HG03354 (cell line): Measurements from ENCODE around the gene CLTCL1.
"Not testable (repeated sequence)": the region's sequence is repeated elsewhere in the genome, so short reads cannot be mapped to it uniquely, and the experiment has no call there.

Experiments
- ATAC-seq: cut with Tn5 transposase; IDR thresholded peaks from one replicate; pipeline ENCODE4 v1.9.1; 2021; ENCODE audit warnings: mild to moderate bottlenecking; ENCODE audit not compliant: unreplicated experiment, poor library complexity, severe bottlenecking

Gene CLTCL1

DNA sequence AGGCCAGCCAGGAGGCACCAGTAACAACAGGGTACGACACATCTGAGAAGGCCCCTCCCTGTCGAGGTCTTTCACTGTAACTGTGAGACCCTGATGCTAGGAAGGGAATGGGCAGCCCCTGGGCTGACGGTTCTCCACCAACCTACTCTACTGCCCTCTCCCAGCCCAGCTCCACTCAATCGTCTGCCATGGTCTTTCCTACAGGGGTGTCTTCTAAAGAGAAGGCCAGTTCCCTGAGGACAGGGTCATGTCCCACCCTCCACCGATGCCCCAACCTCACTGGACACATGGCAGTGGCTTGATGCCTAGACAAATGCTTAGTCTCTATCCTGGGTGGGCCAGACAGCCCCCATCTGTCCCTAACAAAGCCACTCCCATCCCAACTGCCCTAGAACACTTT lies 67.0 kb downstream of the CLTCL1 start:
- no peak for ATAC-seq

DNA sequence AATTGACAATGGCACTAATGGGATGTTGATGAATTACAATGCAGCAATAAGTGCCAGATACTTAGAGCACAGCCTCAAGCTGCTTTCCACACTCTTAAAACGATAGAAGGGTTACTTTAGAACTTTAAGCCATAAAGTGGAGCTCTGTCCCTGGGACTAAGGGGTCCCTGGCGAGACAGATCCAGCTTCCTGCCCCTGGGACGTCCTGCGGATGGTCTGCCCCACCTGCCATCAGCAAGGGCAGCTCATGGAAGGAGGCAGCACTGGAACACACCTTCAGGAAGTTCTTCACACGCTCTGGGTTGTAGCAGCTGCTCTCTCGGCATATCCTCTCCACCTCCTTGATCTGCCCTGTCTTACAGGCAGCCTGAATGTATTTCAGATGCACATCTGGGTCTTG lies 67.9 kb downstream of the CLTCL1 start:
- no peak for ATAC-seq

DNA sequence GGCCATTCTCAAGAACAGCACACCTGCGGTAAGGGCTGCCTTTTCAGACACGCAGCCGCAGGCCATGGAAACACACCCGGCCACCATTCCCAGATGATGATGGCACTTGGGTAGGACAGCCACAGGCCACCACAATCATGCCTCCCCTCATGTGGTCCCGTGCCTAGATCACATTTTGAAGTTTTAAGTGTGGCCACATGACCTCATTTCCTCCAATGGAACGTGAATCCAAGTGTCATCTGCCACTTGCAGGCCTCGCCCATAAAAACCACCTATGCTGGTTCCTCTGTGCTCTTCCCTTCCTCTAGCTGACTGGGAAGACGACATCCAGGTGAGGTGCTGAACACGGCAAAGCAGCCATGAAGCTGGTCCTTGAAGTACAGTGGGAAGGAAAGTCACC lies 68.4 kb downstream of the CLTCL1 start:
- ATAC-seq: no peak

DNA sequence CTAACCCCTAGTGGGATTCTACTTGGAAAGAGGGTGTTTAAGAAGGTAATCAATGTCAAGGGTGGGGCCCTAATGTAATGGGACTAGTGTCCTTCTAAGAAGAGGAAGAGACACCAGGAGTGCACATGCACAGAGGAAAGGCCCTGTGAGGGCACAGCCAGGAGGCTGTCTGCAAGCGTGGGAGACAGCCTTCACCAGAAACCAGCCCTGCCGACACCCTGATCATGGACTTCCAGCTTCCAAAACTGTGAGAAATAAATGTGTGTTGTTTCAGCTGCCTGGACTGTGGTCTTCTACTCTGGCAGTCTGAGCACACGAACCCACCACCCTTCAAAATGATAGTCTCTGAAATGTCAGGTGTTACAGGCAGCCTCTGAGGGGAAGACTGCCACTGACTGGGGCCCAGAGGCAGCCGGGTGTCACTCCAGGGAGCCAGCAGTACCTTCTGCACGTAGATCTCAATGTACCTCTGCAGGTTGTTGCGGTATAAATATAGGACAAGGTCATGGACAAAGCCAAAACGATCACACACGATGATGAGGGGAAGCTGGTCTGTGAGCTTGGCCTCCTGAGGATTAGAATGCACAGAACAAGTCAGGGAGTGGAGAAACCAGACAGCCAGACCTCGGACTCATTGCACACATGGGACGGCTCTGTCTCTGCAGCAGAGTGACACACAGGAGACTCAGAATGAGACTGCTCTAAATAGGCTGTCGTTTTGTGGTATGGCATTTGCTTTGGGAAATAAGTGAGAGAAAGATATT lies 69.1 kb downstream of the CLTCL1 start:
- no peak for ATAC-seq

DNA sequence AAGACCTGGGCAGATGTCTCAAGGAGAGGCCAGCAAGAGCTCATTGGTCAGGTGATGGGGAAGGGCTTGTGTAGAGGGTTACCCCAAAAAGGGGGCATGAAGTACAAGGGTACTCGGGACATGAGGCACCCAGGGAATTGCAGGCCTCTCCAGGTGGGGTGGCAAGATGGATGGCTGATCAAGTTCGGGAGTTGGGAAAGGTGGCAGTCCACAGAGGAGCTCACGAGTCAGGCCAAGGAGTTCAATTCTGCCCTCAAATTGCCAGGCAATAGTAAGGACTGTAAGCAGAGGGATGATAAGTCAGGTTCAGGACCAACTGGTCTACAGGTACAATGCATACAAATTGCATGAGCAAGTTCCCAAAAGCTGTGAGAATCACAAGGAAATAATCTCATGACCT lies 70.7 kb downstream of the CLTCL1 start:
- ATAC-seq: no peak

DNA sequence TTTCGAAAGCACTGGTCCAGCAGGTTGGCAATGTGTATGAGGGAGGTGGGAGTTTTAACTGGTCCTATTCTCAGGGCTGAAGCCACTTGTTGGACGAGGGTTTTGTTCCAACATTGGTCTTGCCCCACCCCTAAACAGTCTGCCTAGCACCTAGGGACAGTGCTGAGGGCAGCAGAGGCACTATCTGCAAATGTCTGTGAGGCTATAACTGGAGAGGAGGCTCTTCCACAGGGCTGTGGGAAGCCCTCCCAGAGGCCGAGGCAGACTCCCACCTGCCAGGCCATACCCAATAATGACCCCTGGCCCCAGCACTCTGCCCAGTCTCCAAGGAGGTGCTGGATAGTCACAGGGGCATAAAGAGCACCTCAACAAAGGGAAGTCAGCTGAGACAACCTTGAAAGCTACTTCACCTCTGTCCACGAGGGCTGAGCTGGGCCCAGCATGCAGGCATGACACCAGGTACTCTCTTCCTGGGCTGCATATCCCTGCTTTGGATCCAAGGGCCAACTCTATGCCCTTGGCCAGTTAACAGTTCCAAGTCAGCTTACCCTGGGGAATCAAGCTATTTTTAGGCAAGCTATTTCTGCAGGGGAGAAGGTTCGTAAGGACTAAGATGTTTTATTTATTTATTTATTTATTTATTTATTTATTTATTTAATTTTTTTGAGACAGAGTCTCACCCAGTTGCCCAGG lies 72.8 kb downstream of the CLTCL1 start:
- ATAC-seq: no peak

DNA sequence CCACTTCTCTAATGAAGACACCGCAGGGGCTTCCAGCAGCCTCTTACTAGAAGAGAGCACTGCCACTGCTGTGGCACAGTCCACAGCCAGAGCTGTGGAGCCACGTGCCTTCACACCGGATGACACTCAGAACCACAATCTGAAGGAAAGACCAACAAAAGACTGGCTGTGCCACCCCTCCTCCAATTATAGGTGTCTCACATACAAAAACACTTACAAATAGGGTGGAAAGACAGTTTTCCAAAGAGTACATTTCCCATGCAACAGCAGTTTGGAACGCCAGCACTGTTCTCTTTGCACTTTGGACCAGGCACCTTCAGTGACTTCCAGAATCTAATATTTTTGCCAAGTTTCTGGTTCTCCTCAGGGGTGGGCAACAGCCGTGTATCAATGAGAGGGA lies 74.9 kb downstream of the CLTCL1 start:
- no peak for ATAC-seq

DNA sequence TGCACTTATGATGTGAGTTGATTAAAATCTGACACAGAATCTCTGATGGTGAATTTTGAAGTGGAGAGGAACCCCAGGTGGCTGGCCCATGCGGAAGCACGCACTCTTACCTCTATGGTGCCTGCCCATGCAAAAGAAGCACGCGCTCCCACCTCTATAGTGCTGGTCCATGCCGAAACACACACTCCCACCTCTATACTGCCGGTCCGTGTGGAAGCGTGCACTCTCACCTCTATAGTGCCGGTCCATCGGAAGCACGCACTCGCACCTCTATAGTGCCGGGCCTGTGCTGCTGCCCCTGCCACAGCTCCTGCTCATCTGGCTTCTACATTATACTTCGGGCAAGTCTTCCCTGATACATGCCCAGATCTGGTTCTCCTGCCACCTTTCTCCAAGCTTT lies 76.2 kb downstream of the CLTCL1 start:
- ATAC-seq: no peak

DNA sequence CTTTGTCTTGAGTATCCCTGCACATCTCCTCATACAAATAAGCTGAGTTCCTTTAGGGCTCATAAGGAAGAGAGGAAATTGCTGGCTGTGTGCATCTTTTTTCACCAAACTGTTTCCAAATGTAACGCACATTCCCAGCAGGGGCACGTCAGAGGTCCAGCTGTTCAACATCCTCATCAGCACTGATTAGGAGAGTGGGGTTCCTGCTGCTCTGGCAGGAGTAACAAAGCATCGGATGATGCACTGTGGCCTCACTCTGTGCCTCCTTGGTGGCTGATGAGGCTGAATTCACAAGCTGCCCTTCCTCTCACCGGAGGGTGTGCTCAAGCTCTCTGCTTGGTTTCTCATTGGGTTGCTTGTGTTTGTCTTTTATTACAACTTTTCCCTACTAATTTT lies 77.4 kb downstream of the CLTCL1 start:
- no peak for ATAC-seq

DNA sequence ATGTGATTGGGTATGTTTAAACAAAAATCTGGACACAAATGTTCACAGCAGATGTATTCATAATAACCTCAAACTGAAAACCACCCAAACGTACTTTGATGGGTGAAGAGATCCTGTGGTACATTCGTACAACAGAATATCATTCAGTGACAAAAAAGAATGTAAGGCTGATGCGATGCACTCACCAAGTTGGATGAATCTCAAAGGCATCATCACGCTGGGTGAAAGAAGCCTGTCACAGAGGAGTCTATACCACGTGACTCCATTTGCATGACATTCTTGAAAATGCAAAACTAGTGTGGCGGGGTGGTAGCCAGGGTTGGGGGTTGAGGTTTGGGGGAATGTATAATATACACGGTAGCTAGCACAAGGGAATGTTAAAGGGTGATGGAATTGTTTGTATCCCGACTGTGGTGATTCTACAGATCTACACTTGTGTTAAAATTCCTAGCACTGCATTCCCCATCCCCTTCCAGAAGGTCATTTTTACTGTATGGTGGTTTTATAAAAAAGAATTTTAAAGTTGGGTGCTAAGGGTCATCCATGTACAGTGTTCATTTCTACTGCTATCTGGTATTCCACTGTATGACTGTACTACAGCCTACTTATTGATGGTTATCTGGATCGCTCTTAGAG lies 78.0 kb downstream of the CLTCL1 start:
- ATAC-seq: no peak

DNA sequence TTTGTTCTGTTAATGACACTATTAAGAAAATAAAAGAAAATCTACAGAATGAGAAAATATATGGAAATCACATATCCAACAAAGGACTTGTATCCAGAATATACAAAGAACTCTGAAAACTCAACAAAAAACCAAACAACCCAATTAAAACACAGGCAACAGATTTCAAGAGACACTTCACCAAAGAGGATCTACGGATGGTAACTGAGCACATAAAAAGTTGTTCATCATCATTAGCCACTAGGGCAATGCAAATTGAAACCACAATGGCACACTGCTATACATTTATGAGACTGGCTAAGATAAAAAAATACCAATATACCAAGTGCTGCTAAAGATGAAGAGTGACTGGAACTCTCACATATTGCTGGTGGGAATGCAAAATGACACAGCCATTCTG lies 78.5 kb downstream of the CLTCL1 start:
- ATAC-seq: no peak

DNA sequence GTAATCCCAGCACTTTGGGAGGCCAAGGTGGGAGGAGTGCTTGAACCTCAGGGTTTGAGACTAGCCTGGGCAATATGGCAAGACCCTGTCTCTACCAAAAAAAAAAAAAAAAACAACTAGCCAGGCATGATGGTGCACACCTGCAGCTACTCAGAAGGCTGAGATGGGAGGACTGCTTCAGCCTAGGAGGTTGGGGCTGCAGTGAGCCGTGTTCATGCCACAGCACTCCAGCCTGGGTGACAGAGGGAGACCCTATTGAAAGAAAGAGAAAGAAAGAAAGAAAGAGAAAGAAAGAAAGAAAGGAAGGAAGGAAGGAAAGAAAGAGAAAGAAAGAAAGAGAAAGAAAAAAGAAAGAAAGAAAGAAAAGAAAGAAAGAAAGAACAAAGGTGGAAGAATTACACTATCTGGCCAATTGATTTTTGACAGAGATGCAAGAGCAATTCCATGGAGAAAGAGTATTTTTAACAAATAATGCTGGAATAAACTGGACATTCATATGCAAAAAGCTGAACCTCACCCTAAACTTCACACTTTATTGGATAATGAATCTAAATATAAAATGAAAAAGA lies 79.1 kb downstream of the CLTCL1 start:
- no peak for ATAC-seq

DNA sequence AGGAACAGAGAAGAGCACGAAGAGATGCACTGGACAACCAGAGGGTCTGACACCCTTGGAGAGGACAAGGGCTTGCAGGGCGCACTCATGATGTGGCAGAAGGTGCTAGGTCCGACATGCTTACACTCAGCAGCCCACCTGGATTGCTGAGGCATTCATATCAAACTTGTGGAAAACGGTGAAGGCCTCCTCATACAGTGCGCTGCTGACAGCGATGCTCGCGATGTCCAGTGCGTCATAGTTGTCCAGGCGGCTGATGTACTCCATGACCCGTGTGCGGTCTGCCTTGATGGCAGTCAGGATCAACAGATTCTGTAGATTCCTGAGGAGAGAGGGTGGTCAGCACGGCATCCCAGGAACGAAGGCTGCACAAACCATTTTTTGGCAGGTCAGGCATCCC lies 81.3 kb downstream of the CLTCL1 start:
- no peak for ATAC-seq

DNA sequence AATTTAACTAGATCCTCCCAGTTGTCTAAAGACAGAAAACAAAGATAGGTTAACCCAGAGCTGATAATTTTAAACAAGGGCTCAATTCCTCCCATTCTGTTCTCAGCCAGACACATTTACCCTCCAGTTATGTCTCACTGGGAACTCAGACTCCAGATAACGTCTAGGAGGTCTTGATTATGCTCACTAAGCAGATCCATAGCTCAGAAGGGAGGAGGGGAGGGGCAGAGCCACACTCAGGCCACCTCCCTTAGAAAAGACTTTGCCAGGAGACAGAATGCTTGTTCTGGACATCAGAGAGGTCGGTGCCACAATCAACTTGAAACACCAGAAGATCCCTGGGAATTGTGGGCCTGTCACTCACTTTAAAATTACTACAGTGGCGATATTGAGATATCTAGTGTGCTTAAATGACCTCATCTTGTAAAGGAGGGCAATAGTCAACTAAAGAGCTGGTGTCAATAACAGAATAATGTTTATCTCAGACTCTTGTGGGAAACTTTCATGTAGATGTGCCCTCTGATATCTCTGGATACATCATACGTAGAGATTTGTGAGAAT lies 83.2 kb downstream of the CLTCL1 start:
- ATAC-seq: no peak

DNA sequence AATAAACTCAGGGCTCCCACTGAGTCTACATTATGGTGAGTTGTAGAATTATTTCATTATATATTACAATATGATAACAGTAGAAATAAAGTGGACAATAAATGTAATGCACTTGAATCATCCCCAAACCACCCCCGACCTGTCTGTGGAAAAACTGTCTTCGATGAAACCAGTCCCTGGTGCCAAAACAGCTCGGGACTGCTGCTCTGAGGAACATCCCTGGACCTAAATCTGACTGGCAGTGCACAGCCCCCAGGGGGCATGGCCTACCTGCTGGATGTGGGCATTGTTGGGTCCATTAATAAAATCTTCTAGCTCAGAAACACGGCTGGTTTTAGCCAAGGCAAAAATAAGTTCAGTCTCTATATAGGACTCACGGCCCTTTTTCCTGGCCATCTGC lies 83.6 kb downstream of the CLTCL1 start:
- ATAC-seq: no peak

DNA sequence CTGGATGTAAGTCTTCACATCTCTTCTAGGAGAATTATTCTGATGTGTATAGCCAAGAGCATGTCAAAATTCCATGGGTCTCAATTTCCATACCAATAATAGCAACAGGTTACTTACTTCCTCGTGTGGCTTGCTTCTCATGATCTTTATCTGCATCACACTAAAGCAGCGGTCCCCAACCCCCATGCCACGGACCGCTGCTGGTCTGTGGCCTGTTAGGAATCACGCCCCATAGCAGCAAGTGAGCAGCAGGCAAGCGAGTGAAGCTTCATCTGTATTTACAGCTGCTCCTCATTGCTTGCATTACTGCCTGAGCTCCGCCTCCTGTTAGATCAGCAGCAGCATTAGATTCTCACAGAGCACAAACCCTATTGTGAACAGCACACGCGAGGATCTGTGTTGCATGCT lies 84.1 kb downstream of the CLTCL1 start:
- no peak for ATAC-seq

DNA sequence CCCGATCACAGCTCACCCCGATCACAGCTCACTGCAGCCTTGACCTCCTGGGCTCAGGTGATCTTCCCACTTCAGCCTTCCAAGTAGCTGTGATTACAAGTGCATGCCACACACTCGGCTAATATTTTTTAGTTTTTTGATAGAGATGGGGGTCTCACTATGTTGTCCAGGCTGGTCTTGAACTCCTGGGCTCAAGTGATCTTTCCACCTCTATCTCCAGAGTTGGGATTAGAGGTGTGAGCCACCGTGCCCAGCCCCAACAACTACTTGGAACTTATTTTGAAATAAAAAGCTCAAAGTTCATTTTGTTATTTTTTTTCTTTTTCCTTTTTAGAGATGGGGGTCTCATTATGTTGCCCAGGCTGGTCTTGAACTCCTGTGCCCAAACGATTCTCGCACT lies 85.2 kb downstream of the CLTCL1 start:
- ATAC-seq: no peak

DNA sequence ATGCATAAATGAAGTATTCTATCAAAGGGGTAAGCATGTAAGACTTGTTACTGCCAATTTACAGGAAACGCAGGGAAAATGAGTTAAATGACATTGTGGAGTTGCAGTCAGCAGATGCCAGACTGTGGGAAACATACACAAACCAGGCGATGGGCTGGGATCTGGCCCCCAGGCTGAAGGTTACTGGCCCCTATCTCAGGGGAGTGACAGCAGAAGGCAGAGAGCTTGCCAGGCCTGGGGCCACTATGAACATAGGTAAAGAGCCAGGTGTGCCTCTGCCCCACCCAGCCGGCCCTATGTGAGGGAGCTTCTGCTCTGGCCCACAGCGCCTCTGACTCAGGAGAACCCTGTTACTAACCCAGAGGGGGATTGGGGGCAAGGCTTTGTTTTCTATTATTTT lies 86.9 kb downstream of the CLTCL1 start:
- ATAC-seq: no peak

DNA sequence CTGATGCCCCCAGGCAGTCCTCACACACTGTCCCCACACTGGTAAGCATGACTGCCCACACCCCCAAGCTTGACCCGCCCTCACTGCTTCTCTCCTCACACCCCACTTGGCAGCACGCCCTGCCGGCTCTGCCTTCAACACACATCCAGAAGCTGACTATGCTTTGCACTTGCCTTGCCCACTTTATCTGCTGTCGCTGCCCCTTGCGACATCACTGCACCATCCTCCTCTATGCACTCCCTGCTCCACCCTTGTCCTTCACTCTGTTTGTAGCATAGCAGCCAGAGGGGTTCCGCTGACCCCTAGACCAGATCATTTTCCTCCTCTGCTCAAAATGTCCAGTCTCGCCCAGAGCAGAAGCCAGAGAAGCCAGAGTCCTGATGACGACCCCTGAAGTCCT lies 87.7 kb downstream of the CLTCL1 start:
- ATAC-seq: no peak

DNA sequence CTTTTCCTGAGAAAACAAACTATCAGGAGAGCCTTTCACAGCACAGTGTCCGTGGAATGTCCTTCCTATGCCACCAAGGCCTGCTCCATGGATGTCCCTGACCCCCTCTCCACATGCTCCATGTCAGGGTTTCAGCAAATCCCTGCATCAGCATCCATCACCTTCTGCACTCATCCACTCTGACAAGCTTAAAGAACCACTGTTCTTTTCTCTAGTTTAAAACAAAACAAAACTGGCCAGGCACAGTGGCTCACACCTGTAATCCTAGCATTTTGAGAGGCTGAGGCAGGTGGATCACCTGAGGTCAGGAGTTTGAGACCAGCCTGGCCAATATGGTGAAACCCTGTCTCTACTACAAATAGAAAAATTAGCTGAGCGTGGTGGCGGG lies 88.7 kb downstream of the CLTCL1 start:
- ATAC-seq: not testable (repeated sequence)
